Measurements from ENCODE around the gene CEMIP2. TPM values are rescaled to one million over a fixed set of nuclear protein-coding genes. Genes with fewer than 3 reads are reported as not detected.
A peak's percentile ranks its signal among the peaks of the same experiment; 100 is the strongest.

CEMIP2 gene
- total and polyA plus RNA-seq, 2 of the 13 experiments (the other 11 are each of a cell fraction or from before 2014, with no cell fraction given), result 94.3 to 128 TPM

DNA sequence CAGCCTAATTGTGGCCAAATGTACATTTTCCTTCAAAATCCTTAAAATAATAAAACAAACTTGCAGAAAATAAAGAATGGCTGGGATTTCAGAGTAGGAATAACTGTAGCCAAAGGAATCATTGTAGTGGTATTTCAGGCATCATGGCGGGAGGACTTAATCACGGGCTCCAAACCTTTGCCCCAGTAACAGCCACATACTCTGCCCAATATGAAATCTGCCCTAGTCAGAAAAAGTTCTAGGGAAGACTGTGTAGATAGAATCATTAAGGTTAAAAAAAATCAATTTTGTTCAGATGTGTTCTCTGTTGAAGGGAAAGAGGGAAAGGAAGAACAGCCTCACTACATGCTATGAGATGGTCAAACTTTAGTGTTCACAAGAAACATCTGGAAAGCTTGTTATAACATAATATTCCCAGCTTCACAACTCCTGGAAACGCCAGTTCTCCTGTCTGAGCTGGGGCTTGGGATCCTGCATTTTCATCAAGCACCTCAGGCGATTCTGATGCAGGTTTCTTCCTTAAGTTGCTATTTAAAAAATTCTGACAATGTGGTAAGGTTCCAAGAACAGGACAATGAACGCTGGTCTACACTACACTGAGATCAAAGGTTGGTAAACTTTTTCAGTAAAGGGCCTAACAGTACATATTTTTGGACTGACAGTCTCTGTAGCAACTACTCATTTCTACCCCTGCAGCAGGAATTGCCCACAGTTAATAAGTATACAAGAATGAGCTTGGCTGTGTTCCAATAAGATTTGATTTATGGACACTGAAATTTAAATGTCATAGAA is 87.9 kb downstream of the CEMIP2 start (continued):
- TF ChIP-seq SAP130 (CRISPR knock-in tag; IDR thresholded peaks at IDR 0.05; ENCODE audit: low read depth), result peak; percentile 42; the same call in 1 of the 2 replicates
- TF ChIP-seq HNRNPLL (IDR thresholded peaks at IDR 0.05; ENCODE audit: low read depth, low read length, poor library complexity, severe bottlenecking), result no peak
- TF ChIP-seq CBX5 (CRISPR knock-in tag; IDR thresholded peaks at IDR 0.05; ENCODE audit: borderline replicate concordance), result no peak
- no peak for TF ChIP-seq JUND (CRISPR knock-in tag; IDR thresholded peaks at IDR 0.05)
- TF ChIP-seq NR1H2 (CRISPR knock-in tag; IDR thresholded peaks at IDR 0.05; ENCODE audit: borderline replicate concordance, low read depth), result no peak
- no peak for TF ChIP-seq IKZF4 (CRISPR knock-in tag; IDR thresholded peaks at IDR 0.05; ENCODE audit: borderline replicate concordance, low read depth, not compliant biosample characterization)
- no peak for TF ChIP-seq FOXK2 (IDR thresholded peaks at IDR 0.05)
- TF ChIP-seq, protein P1, sequence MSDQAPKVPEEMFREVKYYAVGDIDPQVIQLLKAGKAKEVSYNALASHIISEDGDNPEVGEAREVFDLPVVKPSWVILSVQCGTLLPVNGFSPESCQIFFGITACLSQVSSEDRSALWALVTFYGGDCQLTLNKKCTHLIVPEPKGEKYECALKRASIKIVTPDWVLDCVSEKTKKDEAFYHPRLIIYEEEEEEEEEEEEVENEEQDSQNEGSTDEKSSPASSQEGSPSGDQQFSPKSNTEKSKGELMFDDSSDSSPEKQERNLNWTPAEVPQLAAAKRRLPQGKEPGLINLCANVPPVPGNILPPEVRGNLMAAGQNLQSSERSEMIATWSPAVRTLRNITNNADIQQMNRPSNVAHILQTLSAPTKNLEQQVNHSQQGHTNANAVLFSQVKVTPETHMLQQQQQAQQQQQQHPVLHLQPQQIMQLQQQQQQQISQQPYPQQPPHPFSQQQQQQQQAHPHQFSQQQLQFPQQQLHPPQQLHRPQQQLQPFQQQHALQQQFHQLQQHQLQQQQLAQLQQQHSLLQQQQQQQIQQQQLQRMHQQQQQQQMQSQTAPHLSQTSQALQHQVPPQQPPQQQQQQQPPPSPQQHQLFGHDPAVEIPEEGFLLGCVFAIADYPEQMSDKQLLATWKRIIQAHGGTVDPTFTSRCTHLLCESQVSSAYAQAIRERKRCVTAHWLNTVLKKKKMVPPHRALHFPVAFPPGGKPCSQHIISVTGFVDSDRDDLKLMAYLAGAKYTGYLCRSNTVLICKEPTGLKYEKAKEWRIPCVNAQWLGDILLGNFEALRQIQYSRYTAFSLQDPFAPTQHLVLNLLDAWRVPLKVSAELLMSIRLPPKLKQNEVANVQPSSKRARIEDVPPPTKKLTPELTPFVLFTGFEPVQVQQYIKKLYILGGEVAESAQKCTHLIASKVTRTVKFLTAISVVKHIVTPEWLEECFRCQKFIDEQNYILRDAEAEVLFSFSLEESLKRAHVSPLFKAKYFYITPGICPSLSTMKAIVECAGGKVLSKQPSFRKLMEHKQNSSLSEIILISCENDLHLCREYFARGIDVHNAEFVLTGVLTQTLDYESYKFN (CRISPR knock-in tag; conservative IDR thresholded peaks at IDR 0.05), result peak; percentile 78
- 0 out of 2 replicates have a peak, but pooled peaks have one; percentile 20 for TF ChIP-seq ZNF614 (CRISPR knock-in tag; IDR thresholded peaks at IDR 0.05; ENCODE audit: borderline replicate concordance)
- peak; percentile 11; the same call in 1 of the 2 replicates for TF ChIP-seq ELF3 (CRISPR knock-in tag; IDR thresholded peaks at IDR 0.05)
- no peak for TF ChIP-seq FOXA1 (IDR thresholded peaks at IDR 0.05)
- no peak for TF ChIP-seq FOXA1 (CRISPR knock-in tag; IDR thresholded peaks at IDR 0.05)
- TF ChIP-seq ZNF569 (CRISPR knock-in tag; IDR thresholded peaks at IDR 0.05; ENCODE audit: borderline replicate concordance), result no peak
- no peak for TF ChIP-seq TBX2 (CRISPR knock-in tag; IDR thresholded peaks at IDR 0.05; ENCODE audit: borderline replicate concordance)
- no peak for TF ChIP-seq ZNF883 (CRISPR knock-in tag; IDR thresholded peaks at IDR 0.05; ENCODE audit: not compliant biosample characterization)
- no peak for TF ChIP-seq CENPT (CRISPR knock-in tag; IDR thresholded peaks at IDR 0.05; ENCODE audit: low read depth)
- TF ChIP-seq, protein P2, sequence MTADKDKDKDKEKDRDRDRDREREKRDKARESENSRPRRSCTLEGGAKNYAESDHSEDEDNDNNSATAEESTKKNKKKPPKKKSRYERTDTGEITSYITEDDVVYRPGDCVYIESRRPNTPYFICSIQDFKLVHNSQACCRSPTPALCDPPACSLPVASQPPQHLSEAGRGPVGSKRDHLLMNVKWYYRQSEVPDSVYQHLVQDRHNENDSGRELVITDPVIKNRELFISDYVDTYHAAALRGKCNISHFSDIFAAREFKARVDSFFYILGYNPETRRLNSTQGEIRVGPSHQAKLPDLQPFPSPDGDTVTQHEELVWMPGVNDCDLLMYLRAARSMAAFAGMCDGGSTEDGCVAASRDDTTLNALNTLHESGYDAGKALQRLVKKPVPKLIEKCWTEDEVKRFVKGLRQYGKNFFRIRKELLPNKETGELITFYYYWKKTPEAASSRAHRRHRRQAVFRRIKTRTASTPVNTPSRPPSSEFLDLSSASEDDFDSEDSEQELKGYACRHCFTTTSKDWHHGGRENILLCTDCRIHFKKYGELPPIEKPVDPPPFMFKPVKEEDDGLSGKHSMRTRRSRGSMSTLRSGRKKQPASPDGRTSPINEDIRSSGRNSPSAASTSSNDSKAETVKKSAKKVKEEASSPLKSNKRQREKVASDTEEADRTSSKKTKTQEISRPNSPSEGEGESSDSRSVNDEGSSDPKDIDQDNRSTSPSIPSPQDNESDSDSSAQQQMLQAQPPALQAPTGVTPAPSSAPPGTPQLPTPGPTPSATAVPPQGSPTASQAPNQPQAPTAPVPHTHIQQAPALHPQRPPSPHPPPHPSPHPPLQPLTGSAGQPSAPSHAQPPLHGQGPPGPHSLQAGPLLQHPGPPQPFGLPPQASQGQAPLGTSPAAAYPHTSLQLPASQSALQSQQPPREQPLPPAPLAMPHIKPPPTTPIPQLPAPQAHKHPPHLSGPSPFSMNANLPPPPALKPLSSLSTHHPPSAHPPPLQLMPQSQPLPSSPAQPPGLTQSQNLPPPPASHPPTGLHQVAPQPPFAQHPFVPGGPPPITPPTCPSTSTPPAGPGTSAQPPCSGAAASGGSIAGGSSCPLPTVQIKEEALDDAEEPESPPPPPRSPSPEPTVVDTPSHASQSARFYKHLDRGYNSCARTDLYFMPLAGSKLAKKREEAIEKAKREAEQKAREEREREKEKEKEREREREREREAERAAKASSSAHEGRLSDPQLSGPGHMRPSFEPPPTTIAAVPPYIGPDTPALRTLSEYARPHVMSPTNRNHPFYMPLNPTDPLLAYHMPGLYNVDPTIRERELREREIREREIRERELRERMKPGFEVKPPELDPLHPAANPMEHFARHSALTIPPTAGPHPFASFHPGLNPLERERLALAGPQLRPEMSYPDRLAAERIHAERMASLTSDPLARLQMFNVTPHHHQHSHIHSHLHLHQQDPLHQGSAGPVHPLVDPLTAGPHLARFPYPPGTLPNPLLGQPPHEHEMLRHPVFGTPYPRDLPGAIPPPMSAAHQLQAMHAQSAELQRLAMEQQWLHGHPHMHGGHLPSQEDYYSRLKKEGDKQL (CRISPR knock-in tag; IDR thresholded peaks at IDR 0.05; ENCODE audit: low read depth), result no peak
